Ovary (tissue), 9 donors: ENCODE data around the gene TAAR9. TPM values are rescaled to one million over a fixed set of nuclear protein-coding genes. Genes with fewer than 3 reads are reported as not detected.

ENCODE experiments used
- DNase-seq, 5 donors: peaks; one replicate each; pipeline ENCODE4 v3.0.0-alpha.2; 2019 to 2020
- H3K27ac ChIP-seq, 2 donors: fragments of 200-600 bp; one replicate each; pipeline versions ENCODE4 v1.5.1 to v1.8.0; 2019 to 2022
- H3K27me3 ChIP-seq: fragments of 200-600 bp; one replicate; pipeline ENCODE4 v1.8.0; 2022
- H3K36me3 ChIP-seq: fragments of 200-600 bp; sonication (generic); one replicate; pipeline ENCODE4 v1.5.1; 2019
- H3K4me1 ChIP-seq: one replicate; pipeline ENCODE4 v1.8.1; 2013; ENCODE audit warnings: mild to moderate bottlenecking, moderate library complexity; ENCODE audit not compliant: insufficient read depth
- H3K4me3 ChIP-seq: fragments of 200-600 bp; sonication (generic); one replicate; pipeline ENCODE4 v1.5.1; 2017
- H3K9me3 ChIP-seq, 2 donors: fragments of 200-600 bp in 1 of 2; sonication (generic) in 1 of 2; one replicate each; pipeline versions ENCODE4 v1.5.1 to v1.8.1; 2013 to 2019; ENCODE audit warnings: mild to moderate bottlenecking in 1 of 2, moderate library complexity in 1 of 2
- CTCF ChIP-seq, 3 donors: fragments of 450-650 bp in 2 of 3; fragments of 200-600 bp in 1 of 3; IDR thresholded peaks; one replicate each; pipeline versions ENCODE4 v1.5.1 to v1.8.0; 2016 to 2022; ENCODE audit warnings: antibody characterized with exemption in 3 of 3, mild to moderate bottlenecking in 1 of 3
- EP300 ChIP-seq: sonication (generic); formaldehyde crosslinking; IDR thresholded peaks from one replicate; pipeline ENCODE4 v1.6.1; 2017; ENCODE audit warnings: antibody characterized with exemption
- POLR2A ChIP-seq: fragments of 450-650 bp; IDR thresholded peaks from one replicate; pipeline ENCODE4 v1.6.1; 2017; ENCODE audit warnings: antibody characterized with exemption, mild to moderate bottlenecking, moderate library complexity
- whole genome bisulfite sequencing, 3 donors: extraction: QIAGEN DNeasy Blood & Tissue Kit in 1 of 3; methylation state at CpG; one replicate each; pipeline versions ENCODE4 v1.1.5 to v1.1.7; 2013 to 2017; 5-methylcytosine and 5-hydroxymethylcytosine counted together
- intact Hi-C, 4 donors: fragments of 100-400 bp; cut with DNase I; formaldehyde crosslinking; loops; one replicate each; pipeline versions ENCODE4 v1.11.0 to v1.15.1; 2022 to 2023
- polyA plus RNA-seq, 2 donors: library from polyadenylated mRNA; stranded (reverse); fragments of 200-250 nt in 1 of 2; fragments of 350-450 nt in 1 of 2; fragmentation: Illumina TruSeq in 1 of 2; extraction: RNeasy Lipid Tissue Mini Kit (QIAGEN cat#74804) in 1 of 2; gene quantifications; one replicate each; pipeline ENCODE4 v1.2.3, GENCODE V29; 2013 to 2014
- total RNA-seq, 7 donors: library from RNA; depleted of rRNA in 2 of 7; stranded (reverse); fragments of >200 nt in 2 of 7; fragmentation: NEBNext Ultra II Directional in 3 of 7; extraction: Animal tissue kit (Norgen Biotek cat#: 25700) in 3 of 7; gene quantifications; one replicate each; pipeline versions ENCODE4 v1.1.0 to v1.2.4, GENCODE V29; 2016 to 2023
- donor health status: DM: no; HTN: no; CAD: no; lungs with moderate emphysema.
- donor health status: DM: no; HTN: no; CAD: no.
- donor health status: Bipolar disorder and iron deficiency.
- donor health status: DM: yes; HTN: yes; CAD: no.
- donor health status: DM: no; HTN: no; CAD: no.
- donor health status: DM: yes; HTN: yes; CAD: no.

Gene TAAR9
- total and polyA plus RNA-seq, 9 donors = not detected

- intact Hi-C loops = no loop called here
- DNase-seq = no peak
- H3K27me3 ChIP-seq = no peaks in the 10 kb centered on the region
- no peaks in the 10 kb centered on the region for H3K36me3 ChIP-seq
- peaks cover 6% of the 10 kb centered on the region for H3K4me1 ChIP-seq
- TF ChIP-seq EP300 = no peak
- no peak for TF ChIP-seq POLR2A
- no peak for TF ChIP-seq CTCF (IDR thresholded peaks at IDR 0.05)
- 80 to 93% (median 91%) methylated on average over 5 of the region's 5 CpGs for WGBS, 3 donors
- H3K9me3 ChIP-seq = no peaks in the 10 kb centered on the region
- H3K27ac ChIP-seq = no peak overlapping the region
- no peak overlapping the region for H3K4me3 ChIP-seq
These were observed 46.8 kb upstream of the TAAR9 start for GRCh38 chr6:132491303-132491702.

GRCh38 chr6:132491881-132492280 lies 46.2 kb upstream of the TAAR9 start:
- Histone ChIP-seq H3K27ac (no peak overlapping the region), H3K4me1 (peaks cover 6% of the 10 kb centered on the region), H3K27me3 (no peaks in the 10 kb centered on the region), H3K9me3 (no peaks in the 10 kb centered on the region), H3K4me3 (no peak overlapping the region), H3K36me3 (no peaks in the 10 kb centered on the region)
- no peak for TF ChIP-seq CTCF (IDR thresholded peaks at IDR 0.05)
- TF ChIP-seq EP300 = no peak
- TF ChIP-seq POLR2A = no peak
- 86 to 91% (median 90%) methylated on average over 1 of the region's 1 CpG for WGBS, 3 donors
- no peak for DNase-seq
- intact Hi-C loops = no loop called here

DNA sequence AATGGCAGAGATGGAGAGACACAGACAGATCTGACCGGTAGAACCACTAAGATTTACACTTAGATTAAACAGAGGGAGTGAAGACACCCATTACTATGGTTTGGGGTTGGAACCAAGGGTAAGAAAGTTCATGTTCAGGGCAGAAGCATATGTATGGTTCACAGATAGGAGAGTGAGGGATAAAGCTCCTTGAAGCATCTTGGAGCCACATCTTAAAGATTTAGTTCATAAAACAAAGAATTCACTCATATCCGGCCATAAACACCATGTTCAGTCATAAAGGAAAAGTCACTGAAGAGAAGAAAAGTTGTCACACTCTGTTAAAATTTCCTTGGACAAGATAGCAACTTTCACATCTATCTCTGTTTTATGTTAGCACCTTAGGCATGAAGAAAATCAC lies 43.1 kb upstream of the TAAR9 start:
- Histone ChIP-seq H3K27me3 (no peaks in the 10 kb centered on the region), H3K9me3 (no peaks in the 10 kb centered on the region), H3K27ac (no peak overlapping the region), H3K4me3 (no peak overlapping the region), H3K36me3 (no peaks in the 10 kb centered on the region), H3K4me1 (peaks cover 6% of the 10 kb centered on the region)
- DNase-seq = no peak
- WGBS, 3 donors = 82 to 94% (median 90%) methylated on average over 2 of the region's 2 CpGs
- intact Hi-C loops = no loop called here
- no peak for TF ChIP-seq POLR2A
- no peak for TF ChIP-seq EP300
- no peak for TF ChIP-seq CTCF (IDR thresholded peaks at IDR 0.05)

- DNase-seq = no peak
- TF ChIP-seq POLR2A (no peak), EP300 (no peak), CTCF (IDR thresholded peaks at IDR 0.05) (no peak)
- WGBS, 3 donors = 27 to 31% (median 29%) methylated on average over 2 of the region's 2 CpGs
- Histone ChIP-seq H3K9me3 (no peaks in the 10 kb centered on the region), H3K36me3 (no peaks in the 10 kb centered on the region), H3K27me3 (no peaks in the 10 kb centered on the region), H3K27ac (no peak overlapping the region), H3K4me1 (peaks cover 6% of the 10 kb centered on the region), H3K4me3 (no peak overlapping the region)
- intact Hi-C loops = no loop called here
These were observed 42.4 kb upstream of the TAAR9 start for GRCh38 chr6:132495604-132496079.
